HL-60/S4 treated with phorbol 12-myristate 13-acetate at 8.2 ng/mL for 4 days and 3 days (cell line): ENCODE measurements around the gene LYST.
"Not testable (repeated sequence)": the region's sequence is repeated elsewhere in the genome, so short reads cannot be mapped to it uniquely, and the experiment has no call there.

Experiments used
- in situ Hi-C: fragments of 300-500 bp; cut with MboI; formaldehyde crosslinking; loops from 2 replicates; pipeline ENCODE4 v1.15.0; 2022; ENCODE audit warnings: low sequenced_read_pairs

LYST gene

GRCh38 chr1:235642011-235642942 lies 224.4 kb downstream of the LYST start:
- in situ Hi-C loops: no loop called here

- in situ Hi-C loops: no loop called here
Observed at GRCh38 chr1:235640580-235640979, 226.1 kb downstream of the LYST start.

GRCh38 chr1:235639226-235640205 lies 227.2 kb downstream of the LYST start:
- in situ Hi-C loops: no loop called here

- in situ Hi-C loops: not testable (repeated sequence)
Observed at GRCh38 chr1:235638612-235639011, 228.1 kb downstream of the LYST start.

GRCh38 chr1:235637756-235638534 lies 228.8 kb downstream of the LYST start:
- in situ Hi-C loops: no loop called here

GRCh38 chr1:235635938-235636662 lies 230.6 kb downstream of the LYST start:
- in situ Hi-C loops: no loop called here

- in situ Hi-C loops: no loop called here
Observed at GRCh38 chr1:235632506-235633401, 234.0 kb downstream of the LYST start.

GRCh38 chr1:235631816-235632215 lies 234.9 kb downstream of the LYST start:
- in situ Hi-C loops: no loop called here

- in situ Hi-C loops: no loop called here
Observed at GRCh38 chr1:235628316-235629005, 238.2 kb downstream of the LYST start.

- in situ Hi-C loops: no loop called here
Observed at GRCh38 chr1:235625831-235626230, 240.9 kb downstream of the LYST start.

GRCh38 chr1:235625340-235625739 lies 241.4 kb downstream of the LYST start:
- in situ Hi-C loops: no loop called here

GRCh38 chr1:235624721-235625333 lies 241.9 kb downstream of the LYST start:
- in situ Hi-C loops: no loop called here

GRCh38 chr1:235622936-235623779 lies 243.5 kb downstream of the LYST start:
- in situ Hi-C loops: no loop called here

GRCh38 chr1:235619149-235619548 lies 247.6 kb downstream of the LYST start:
- in situ Hi-C loops: not testable (repeated sequence)

GRCh38 chr1:235617808-235618207 lies 248.9 kb downstream of the LYST start:
- in situ Hi-C loops: no loop called here

GRCh38 chr1:235617140-235617539 lies 249.6 kb downstream of the LYST start:
- in situ Hi-C loops: no loop called here

- in situ Hi-C loops: no loop called here
Observed at GRCh38 chr1:235614442-235614954, 252.2 kb downstream of the LYST start.
